ENCODE data around the gene FBXO7.

- peak in 7 of 12 donors; percentile 32 to 69 (median 60) for TF ChIP-seq CTCF (IDR thresholded peaks at IDR 0.05)
- TF ChIP-seq POLR2A (IDR thresholded peaks at IDR 0.05) = peak in 1 of 2 donors; percentile 73
Observed at GRCh38 chr22:32474635-32475467, at the start of gene FBXO7.

Measured in heart left ventricle (tissue), 13 donors.